Thoracic aorta (tissue), 2 donors: ENCODE results near the gene ASIC2. TPM values are rescaled to one million over a fixed set of nuclear protein-coding genes. Genes with fewer than 3 reads are reported as not detected.

Experiments used
- ATAC-seq: fragments of 150-250 bp; one replicate; pipeline ENCODE4 v1.8.0; 2017; ENCODE audit warnings: low read depth; ENCODE audit not compliant: insufficient number of reproducible peaks, low FRiP score
- DNase-seq: peaks from one replicate; pipeline ENCODE4 v3.0.0-alpha.2; 2020; ENCODE audit warnings: low spot score
- H3K27ac ChIP-seq, 2 donors: fragments of 200-600 bp; sonication (generic); 1 replicate in 1 of 2; 2 replicates in 1 of 2; pipeline ENCODE4 v1.5.1; 2016; ENCODE audit warnings: mild to moderate bottlenecking in 2 of 2, moderate library complexity in 2 of 2
- H3K27me3 ChIP-seq: fragments of 200-600 bp; sonication (generic); replicated peaks from 2 replicates; pipeline ENCODE4 v1.6.0; 2016; ENCODE audit warnings: mild to moderate bottlenecking; ENCODE audit not compliant: insufficient read depth
- H3K36me3 ChIP-seq: fragments of 200-600 bp; sonication (generic); one replicate; pipeline ENCODE4 v1.5.1; 2016
- H3K4me1 ChIP-seq, 2 donors: fragments of 200-600 bp; sonication (generic); 1 replicate in 1 of 2; 2 replicates in 1 of 2; pipeline versions ENCODE4 v1.5.1 to v1.6.0; 2016; ENCODE audit warnings: low read depth in 2 of 2, mild to moderate bottlenecking in 1 of 2; ENCODE audit not compliant: control insufficient read depth in 1 of 2
- H3K4me3 ChIP-seq: fragments of 200-600 bp; sonication (generic); 2 replicates; pipeline ENCODE4 v1.5.1; 2016; ENCODE audit warnings: mild to moderate bottlenecking
- H3K9me3 ChIP-seq: fragments of 200-600 bp; sonication (generic); 2 replicates; pipeline ENCODE4 v1.5.1; 2016
- total RNA-seq, 2 donors: library from RNA; depleted of rRNA; stranded (reverse); fragments of >200 nt; gene quantifications; one replicate each; pipeline versions ENCODE4 v1.1.0 to v1.2.3, GENCODE V29; 2016
- TF ChIP-seq, protein P1 (sequence below): fragments of 200-600 bp; sonication (generic); IDR thresholded peaks from one replicate; pipeline ENCODE4 v1.5.1; 2019; ENCODE audit warnings: antibody characterized with exemption

ASIC2 gene
- total RNA-seq, 2 donors from 2014 or later = 0.54 to 1.1 TPM

DNA sequence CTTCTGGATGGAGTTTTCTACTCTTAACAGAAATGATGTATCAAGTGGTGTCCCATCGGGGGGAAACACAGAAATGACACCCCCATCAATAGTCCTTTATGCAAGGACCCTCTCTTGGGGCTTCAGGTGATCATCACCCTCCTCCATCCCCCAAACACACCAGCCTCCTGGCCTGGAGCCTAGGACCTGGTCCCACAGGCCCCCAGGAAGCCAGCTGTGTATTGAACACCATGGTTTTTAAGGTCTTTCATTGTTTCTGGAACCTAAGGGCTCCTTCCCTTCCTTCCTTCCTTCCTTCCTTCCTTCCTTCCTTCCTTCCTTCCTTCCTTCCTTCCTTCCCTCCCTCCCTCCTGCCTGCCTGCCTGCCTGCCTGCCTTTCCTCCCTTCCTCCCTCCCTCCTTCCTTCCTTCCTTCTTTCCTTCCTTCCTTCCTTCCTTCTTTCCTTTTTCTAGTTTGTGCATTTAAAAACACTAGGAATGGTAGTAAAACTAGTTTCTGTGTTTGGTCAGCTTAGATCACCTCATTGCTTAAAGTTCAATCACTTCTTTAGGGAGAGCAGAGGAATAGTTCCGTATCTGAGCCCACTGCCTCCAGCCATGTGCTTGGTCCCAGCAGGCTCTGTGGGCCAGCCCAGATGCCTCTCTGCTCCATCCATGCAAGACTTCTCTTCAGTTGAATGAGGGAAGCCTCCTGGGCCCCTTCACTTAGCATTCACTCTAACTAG, 23.6 kb downstream of the ASIC2 start:
- Histone ChIP-seq H3K27ac (no peak overlapping the region), H3K4me3 (no peak overlapping the region), H3K9me3 (no peaks in the 10 kb centered on the region), H3K36me3 (no peaks in the 10 kb centered on the region), H3K27me3 (no peaks in the 10 kb centered on the region), H3K4me1 (no peaks in the 10 kb centered on the region)
- ATAC-seq (no peak), DNase-seq (no peak)
- TF ChIP-seq, protein P1, sequence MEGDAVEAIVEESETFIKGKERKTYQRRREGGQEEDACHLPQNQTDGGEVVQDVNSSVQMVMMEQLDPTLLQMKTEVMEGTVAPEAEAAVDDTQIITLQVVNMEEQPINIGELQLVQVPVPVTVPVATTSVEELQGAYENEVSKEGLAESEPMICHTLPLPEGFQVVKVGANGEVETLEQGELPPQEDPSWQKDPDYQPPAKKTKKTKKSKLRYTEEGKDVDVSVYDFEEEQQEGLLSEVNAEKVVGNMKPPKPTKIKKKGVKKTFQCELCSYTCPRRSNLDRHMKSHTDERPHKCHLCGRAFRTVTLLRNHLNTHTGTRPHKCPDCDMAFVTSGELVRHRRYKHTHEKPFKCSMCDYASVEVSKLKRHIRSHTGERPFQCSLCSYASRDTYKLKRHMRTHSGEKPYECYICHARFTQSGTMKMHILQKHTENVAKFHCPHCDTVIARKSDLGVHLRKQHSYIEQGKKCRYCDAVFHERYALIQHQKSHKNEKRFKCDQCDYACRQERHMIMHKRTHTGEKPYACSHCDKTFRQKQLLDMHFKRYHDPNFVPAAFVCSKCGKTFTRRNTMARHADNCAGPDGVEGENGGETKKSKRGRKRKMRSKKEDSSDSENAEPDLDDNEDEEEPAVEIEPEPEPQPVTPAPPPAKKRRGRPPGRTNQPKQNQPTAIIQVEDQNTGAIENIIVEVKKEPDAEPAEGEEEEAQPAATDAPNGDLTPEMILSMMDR = no peak

DNA sequence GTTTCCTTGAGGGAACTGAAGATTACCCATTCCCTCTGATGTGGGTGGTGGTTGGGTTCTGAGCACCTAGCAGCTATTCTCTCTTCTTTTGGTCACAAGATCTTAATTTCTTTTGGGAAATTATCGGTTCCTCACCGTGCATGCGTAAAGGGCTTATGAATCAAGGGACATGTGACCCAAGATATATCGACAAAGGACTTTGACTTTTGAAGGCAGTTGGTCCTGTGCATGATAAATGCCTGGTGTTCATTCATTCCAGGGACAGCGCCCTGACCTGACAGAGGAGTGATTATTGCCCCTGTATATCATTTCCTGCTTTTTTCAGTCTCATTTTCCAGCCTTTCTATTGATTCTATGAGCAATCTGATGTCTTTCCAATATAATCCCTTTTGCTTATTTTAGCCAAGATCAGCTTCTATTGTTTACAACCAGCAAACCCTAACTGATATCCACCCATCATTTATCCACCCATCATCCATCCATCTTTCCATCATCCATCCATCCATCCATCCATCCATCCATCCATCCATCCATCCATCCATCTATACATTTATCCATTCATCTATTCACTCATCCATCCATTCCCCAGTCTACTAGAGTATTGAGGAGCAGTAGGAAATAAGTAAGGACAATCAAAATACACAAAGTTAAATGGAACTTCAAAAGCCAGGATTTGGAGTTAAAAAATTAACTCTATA, 25.1 kb downstream of the ASIC2 start:
- Histone ChIP-seq H3K9me3 (no peaks in the 10 kb centered on the region), H3K4me3 (no peak overlapping the region), H3K4me1 (no peaks in the 10 kb centered on the region), H3K27me3 (no peaks in the 10 kb centered on the region), H3K27ac (no peak overlapping the region), H3K36me3 (no peaks in the 10 kb centered on the region)
- TF ChIP-seq, protein P1 = no peak
- DNase-seq (no peak), ATAC-seq (no peak)

DNA sequence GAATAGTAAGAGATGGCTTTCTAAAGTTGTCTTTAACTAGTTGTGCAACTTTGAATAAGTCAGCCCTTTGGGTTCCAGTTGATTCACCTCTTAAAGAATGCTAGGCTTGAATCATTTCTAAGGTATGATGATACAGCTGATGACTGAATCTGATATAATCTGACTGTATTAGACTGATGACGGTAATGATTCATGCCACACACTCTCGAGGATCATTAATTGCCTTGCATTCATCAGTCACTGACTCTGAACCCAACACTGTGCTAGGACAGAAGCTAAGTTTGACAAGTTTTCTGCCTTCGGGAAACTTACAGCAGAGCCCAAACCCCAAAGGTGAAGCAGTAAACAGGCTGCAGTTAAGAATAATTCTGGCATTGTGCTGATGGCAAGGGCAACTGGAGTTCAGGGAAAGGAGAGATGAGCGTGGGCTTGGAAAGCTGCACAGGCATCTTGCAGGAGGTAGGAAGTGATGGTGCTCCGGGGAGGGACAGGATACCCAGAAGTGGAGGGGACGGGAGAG, 25.8 kb downstream of the ASIC2 start:
- no peak for ATAC-seq
- H3K27me3 ChIP-seq = no peaks in the 10 kb centered on the region

DNA sequence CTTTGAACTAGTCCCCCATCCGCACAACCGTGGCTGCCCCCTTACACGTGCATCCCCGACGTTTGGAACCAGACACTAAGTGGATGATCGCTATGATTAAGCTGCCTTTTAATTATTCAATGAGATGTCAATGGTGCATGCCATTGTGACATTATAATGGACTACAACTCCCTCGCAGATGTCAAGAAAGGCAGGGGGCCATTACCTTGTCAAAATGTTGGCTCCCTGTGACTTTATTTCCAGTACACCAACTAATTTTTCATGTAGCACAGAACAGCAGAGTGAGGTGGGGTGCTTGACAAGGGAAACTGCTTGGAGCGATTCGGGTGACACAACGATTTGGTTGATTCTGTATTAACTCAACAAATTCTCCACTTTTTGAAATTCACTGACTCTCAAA, 26.5 kb downstream of the ASIC2 start:
- Histone ChIP-seq H3K27me3 (no peaks in the 10 kb centered on the region), H3K27ac (no peak overlapping the region), H3K4me1 (no peaks in the 10 kb centered on the region), H3K36me3 (no peaks in the 10 kb centered on the region), H3K9me3 (no peaks in the 10 kb centered on the region), H3K4me3 (no peak overlapping the region)
- TF ChIP-seq, protein P1 = no peak
- ATAC-seq = no peak
- DNase-seq = no peak

More for the DNA sequence above, 25.8 kb downstream of the ASIC2 start:
- no peaks in the 10 kb centered on the region for H3K9me3 ChIP-seq
- no peak overlapping the region for H3K4me3 ChIP-seq
- TF ChIP-seq, protein P1 = no peak
- H3K27ac ChIP-seq = no peak overlapping the region
- DNase-seq = no peak
- no peaks in the 10 kb centered on the region for H3K36me3 ChIP-seq
- no peaks in the 10 kb centered on the region for H3K4me1 ChIP-seq

DNA sequence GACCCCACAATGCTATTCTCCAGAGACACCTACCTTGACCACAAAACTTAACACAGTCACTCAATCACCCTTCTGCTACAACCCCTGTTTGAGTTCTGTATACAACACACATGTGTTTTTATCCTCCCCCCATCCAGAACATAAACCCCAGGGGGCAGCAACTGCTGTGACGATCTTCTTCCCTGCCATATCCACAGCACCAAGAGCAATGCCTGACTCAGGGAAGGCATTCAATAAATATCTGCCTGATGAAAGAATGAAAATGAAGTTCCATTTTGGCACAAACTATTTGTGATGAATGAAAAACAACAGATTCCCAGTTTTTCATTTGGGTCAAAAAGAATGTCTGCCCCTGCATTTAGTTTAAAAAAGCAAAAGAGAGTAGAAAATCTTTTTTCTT, 27.0 kb downstream of the ASIC2 start:
- ATAC-seq (no peak), DNase-seq (no peak)
- H3K27me3 ChIP-seq = no peaks in the 10 kb centered on the region
- TF ChIP-seq, protein P1 = no peak
- H3K36me3 ChIP-seq = no peaks in the 10 kb centered on the region
- no peaks in the 10 kb centered on the region for H3K4me1 ChIP-seq
- H3K4me3 ChIP-seq = no peak overlapping the region
- no peaks in the 10 kb centered on the region for H3K9me3 ChIP-seq
- no peak overlapping the region for H3K27ac ChIP-seq
